OCI-M2 (cell line): ENCODE results near the gene LBHD2.

ENCODE experiments used
- DNase-seq: peaks from one replicate; lab custom pipeline; 2025; ENCODE audit not compliant: unreplicated experiment; lab: John Stamatoyannopoulos, UW

Gene LBHD2

DNA sequence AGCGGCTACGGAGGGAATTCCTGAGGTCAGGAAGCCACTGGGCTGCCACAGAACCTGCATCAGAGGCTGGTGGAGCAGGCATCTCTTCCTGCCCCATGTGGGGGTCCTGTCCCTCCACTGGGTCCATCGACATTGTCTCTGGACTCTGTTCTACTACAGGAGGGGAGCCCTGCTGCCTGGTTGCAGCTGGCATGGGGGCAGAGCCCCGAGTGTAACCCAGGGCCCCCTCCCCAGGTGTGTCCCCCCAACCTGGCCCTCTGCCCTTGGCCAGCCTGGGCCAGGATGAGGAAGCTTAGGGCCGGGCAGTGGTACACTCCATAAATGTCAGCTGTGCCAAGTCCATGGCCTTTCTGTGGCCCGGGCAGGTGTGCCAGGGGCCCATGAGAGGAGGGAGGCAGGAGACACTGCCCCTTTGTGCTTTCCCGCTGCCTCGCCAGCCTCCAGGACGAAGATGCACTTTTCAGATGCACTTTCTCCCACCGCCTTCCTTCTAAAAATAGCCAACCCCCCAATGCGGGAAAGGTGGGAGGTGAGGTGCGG lies 6.5 kb downstream of the LBHD2 start:
- DNase-seq: no peak

DNA sequence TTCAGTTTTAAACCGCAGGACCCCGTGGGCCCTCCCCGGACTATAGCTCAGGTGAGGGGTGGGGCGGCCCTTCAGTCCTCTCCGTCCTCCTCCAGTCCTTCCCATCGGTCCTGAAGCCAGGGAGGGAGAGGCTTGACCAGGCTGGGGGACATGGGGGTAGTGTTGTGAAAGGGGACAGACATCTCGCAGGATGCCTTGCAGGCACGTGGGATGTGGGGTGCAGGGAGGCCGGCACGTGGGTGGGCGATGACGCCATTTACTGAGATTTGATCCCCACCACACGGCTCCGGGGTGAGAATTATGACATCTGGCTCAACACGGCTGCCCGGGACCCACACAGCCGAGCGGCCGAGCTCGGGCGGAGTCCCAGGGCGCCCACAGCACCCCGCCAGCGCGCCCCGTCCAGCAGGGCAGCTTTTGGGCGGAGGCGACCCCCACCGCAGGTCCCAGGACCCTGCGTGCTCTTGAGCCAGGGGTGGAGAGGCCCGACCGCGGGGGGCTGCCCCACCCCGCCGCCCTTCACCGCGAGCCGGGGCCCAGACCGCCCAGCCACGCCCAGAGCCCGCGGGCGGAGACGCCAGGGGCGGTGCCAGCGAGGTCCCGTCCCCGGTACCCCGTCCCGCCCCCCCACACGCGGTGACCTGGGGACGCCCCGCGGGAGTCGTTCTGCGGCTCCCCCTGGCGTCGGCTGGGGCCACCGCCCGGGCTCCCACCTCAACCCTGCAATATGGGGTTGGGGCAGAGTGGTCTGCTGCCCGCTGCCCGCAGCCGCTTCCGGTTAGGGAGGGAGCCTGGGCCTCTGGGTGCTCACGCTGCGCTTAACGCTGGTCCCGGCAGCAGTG lies 7.3 kb downstream of the LBHD2 start:
- no peak for DNase-seq

GRCh38 chr14:103091883-103092222 lies 7.8 kb downstream of the LBHD2 start:
- no peak for DNase-seq

DNA sequence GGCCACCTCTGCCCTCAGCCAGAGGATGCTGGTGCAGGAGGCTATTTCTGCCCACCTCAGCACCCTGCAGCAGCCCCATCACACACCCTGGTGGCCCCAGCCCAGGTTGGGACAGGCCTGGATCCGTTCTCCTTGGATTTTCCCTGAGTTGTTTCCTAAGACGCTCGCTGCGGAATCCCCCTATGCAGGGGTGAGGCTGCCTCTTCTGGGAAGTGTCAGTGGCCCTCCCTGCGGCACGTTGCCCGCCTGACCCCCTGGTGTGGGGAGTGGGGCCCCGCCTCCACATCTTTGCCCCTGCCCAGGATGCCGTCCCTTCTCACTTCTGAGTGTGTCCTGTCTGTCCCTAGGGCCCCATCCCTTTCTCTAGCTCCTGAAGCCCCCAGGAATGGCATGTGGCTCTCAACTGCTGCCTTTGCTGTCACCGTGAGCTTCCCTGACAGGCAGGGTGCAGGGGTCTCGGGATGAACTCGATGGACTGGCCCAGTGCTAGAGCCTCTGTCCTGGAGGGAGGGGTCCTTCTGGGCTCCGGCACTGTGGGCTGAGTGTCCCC lies 9.9 kb downstream of the LBHD2 start:
- DNase-seq: no peak

DNA sequence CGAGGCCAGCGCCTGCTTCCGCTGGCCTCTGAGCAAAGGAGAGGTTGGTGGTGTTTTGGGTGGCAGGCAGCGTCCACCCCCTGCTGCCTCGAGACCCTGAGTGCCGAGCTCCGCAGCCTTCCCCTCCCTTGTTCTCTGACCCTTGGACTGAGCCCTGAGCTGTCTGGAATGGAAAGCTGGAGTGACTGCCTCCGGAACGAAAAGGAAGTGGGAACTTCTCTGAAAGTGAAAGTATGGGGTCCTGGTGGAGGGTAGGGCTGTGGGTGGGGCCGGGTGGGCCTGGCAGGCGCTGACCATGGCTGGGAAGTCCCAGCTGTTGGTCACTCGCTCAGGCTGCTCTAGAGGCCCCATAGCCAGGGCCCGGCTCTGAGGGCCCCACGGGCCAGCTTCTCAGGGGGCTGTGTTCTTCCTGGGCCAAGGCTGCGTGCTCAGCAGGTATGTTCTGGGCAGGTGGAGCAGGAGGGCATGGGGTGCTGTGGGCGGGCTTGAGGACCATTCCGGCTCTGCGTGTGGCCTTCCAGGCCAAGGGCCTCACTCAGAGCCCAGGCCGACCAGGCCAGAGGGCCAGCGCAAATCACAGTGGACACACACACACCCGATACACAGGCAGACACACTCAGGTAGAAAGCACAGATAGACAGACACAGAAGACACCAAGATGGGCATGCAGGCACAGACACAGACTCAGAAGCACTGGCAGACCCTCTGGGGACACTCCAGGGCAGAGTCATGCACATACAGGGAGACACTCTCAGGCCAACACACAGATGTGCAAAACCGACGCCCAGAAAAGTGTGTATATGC lies 10.6 kb downstream of the LBHD2 start, which contains the start of gene EXOC3L4:
EXOC3L4 (plus strand) TSS at position 320 of the 804 bp plus-strand sequence. CDS start 5,495 bp downstream, outside the sequence.
- no peak for DNase-seq

- DNase-seq: no peak
These were observed 11.3 kb downstream of the LBHD2 start for GRCh38 chr14:103095210-103095778.

DNA sequence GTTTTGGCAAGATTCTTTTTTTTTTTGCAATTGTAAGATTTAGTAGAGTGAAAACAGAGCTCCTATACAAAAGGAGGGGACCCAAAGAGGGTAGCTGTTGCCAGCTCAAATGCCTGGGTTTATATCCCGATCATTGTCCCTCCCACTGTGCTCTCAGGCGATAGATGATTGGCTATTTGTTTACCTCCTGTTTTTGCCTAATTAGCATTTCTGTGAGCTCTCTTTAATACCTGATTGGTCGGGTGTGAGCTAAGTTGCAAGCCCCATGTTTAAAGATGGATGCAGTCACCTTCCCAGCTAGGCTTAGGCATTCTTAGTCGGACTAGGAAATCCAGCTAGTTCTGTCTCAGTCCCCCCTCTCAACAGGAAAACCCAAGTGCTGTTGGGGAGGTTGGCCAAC lies 12.4 kb downstream of the LBHD2 start:
- no peak for DNase-seq

GRCh38 chr14:103097244-103097993 lies 13.4 kb downstream of the LBHD2 start:
- DNase-seq: no peak

DNA sequence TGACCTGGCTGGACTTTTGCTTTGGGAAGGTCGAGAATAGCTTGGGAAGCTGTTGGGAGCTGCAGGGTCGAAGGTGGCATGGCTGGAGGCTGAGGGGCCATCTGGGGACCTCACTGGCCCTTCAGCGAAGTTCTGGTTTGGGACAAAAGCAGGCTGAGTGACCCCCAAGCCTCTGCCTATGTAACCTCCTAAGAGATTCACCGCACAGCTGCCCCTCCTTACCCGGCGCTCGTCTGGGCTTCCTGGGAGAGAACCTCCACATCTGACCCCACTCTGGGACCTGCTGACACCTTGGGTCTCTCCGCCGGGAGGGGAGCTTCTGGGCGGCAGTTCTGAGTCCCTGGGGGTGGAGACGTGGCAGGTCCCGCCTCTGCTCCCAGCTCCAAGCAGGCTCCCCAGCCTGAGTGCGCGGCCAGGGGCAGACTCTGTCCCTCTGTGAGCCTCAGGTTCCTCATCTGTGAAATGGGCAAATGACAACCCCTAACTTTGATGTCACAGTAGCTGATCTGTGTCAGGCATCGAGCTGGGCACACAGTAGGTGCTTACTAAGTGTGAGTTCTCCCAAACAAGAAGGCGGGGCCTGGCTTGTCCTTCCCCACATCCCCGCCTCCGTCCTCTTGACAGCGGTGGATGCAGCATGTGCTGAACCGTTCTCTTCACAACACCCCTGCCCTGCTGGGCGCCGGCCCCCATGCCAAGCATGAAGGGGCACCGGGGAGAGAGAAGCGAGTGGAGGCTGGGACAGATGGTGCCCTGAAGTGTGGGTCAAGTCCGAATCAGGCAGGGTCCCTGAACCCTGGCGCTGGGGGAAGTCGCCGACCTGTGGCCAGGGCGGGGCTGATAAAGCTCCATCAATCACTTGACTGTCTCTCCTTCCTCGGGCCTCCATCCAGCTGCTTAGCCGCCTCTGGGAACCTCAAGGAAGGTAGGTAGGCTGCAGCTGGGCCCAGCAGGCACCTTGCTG lies 14.3 kb downstream of the LBHD2 start:
- no peak for DNase-seq

GRCh38 chr14:103099081-103099732 lies 15.2 kb downstream of the LBHD2 start:
- peak; percentile 22 for DNase-seq

DNA sequence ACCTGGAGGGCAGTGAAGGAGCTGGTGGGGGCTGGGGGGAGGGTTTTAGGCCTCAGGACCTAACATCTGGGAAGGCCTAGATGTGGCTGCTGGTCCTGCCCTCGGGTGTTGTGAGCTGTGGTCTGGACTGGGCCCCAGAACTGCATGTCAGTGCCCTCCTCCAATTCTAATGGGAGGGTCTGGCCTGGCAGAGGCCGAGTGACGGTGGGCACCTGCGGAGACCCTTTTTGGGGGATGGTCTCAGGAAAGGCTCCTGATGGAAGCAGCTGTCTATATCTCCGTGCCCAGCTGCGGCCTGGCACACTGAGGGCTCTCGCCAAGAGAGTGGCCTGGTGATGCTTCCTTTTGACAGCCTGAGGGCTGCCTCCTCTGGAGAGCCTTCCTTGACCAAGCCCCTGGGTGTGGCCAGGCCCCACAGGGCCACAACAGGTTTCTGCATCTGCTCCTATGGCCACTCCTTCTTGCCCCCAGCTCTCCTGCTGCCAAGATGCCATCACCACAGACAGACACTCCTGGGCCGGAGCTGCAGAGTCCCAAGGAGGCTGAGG lies 15.8 kb downstream of the LBHD2 start:
- no peak for DNase-seq

DNA sequence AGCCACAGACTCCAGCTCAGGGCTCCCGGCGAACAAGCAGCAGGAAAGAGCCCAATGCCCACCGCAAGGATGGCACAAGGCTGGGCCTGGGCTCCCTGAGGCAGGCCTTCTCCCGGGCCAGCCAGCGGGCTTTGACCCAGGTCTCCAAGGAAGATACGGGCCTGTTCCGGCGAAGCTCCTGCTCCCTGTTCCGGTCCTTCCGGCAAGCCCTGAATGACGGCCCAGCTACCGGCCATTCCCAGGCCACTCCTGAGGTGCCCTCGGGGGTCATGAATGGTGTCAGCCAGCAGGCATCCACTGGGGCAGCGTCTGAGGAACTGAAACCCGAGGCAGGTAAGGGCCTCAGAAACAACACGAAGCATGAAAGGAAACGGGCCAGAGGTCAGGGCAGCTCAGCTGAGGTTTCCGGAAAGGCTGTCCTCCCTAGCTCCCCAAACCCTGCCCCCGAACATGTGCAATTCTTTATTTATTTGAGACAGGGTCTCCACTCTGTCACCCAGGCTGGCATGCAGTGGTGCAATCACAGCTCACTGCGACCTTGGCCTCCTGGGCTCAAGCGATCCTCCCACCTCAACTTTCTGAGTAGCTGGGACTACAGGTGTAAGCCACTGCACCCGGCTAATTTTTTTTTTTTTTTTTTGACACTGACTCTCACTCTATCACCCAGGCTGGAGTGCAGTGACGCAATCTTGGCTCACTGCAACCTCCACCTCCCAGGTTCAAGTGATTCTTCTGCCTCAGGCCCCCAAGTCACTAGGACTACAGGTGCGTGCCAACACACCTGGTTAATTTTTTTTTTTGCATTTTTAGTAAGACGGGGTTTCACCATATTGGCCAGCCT lies 16.5 kb downstream of the LBHD2 start:
- DNase-seq: no peak

DNA sequence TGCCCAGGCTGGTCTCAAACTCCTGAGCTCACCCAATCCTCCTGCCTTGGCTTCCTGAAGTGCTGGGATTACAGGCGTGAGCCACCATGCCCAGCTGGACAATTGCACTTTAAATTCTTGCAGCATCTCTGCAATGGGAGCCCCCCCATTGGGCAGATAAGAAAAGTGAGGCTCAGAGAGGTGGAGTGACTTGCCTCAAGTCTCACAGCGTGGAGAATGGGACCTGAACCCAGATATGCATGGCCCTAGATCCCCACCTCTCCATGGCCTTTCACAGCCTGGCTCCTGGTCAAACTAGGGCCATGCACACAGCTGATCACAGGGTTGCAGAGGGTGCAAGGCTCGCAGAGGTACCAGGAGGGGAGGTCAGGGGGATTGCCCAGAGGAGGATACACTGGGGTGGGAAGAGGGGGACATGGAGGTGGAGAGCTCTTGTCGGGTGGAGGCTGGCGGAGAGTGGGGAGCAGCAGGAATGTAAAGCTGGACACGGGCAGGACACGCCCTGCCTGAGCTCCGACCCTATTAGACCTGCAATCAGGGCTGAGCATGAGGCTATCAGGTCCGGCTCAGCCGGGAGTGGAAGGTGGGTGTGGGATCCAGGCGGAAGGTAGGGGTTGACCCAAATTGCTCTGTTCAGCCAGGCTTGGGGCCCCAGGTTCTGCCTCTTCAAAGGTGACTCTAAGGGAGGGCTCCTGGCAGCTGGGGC lies 17.4 kb downstream of the LBHD2 start:
- no peak for DNase-seq

- DNase-seq: no peak
These were observed 18.1 kb downstream of the LBHD2 start for GRCh38 chr14:103101963-103102688.

GRCh38 chr14:103102689-103103260 lies 18.8 kb downstream of the LBHD2 start:
- DNase-seq: no peak
